CD14-positive monocyte (primary cell): Measurements from ENCODE around the gene ZNF653. TPM values are rescaled to one million over a fixed set of nuclear protein-coding genes. Genes with fewer than 3 reads are reported as not detected.

Experiments
- DNase-seq, 3 donors: peaks; one replicate each; pipeline ENCODE4 v3.0.0-alpha.2; 2011 to 2022
- H2AFZ ChIP-seq: 2 replicates; pipeline ENCODE4 v1.6.0; 2012; ENCODE audit warnings: mild to moderate bottlenecking, low read depth, low read length, inconsistent platforms; ENCODE audit not compliant: insufficient read depth, poor library complexity, severe bottlenecking
- H3K27ac ChIP-seq, 2 donors: 1 replicate in 1 of 2; 2 replicates in 1 of 2; pipeline ENCODE4 v1.5.1; 2012 to 2013; ENCODE audit warnings: low read length in 2 of 2, control low read depth in 1 of 2, inconsistent platforms in 1 of 2, low read depth in 1 of 2, mild to moderate bottlenecking in 1 of 2
- H3K27me3 ChIP-seq, 2 donors: one replicate each; pipeline versions ENCODE4 v1.6.0 to v1.6.1; 2011 to 2013; ENCODE audit warnings: low read length in 2 of 2; ENCODE audit not compliant: control insufficient read depth in 2 of 2, insufficient read depth in 2 of 2
- H3K36me3 ChIP-seq, 2 donors: replicated peaks in 1 of 2; 1 replicate in 1 of 2; 2 replicates in 1 of 2; pipeline versions ENCODE4 v1.5.1 to v1.6.1; 2012 to 2013; ENCODE audit warnings: low read length in 2 of 2, control low read depth in 1 of 2, inconsistent platforms in 1 of 2, mild to moderate bottlenecking in 1 of 2; ENCODE audit not compliant: insufficient read depth in 2 of 2, control insufficient read depth in 1 of 2
- H3K4me1 ChIP-seq, 2 donors: 1 replicate in 1 of 2; 2 replicates in 1 of 2; pipeline versions ENCODE4 v1.5.1 to v1.6.1; 2012 to 2013; ENCODE audit warnings: low read length in 2 of 2, control low read depth in 1 of 2, inconsistent platforms in 1 of 2, mild to moderate bottlenecking in 1 of 2, moderate library complexity in 1 of 2; ENCODE audit not compliant: insufficient read depth in 2 of 2, control insufficient read depth in 1 of 2
- H3K4me2 ChIP-seq: replicated peaks from 2 replicates; pipeline ENCODE3; 2012; ENCODE audit warnings: low read length, moderate library complexity, mild to moderate bottlenecking; ENCODE audit not compliant: poor library complexity, severe bottlenecking; ENCODE audit errors: extremely low read depth
- H3K4me3 ChIP-seq, 3 experiments: fragments of 200-600 bp in 1 of 3; sonication (generic) in 1 of 3; replicated peaks in 1 of 3; 1 replicate in 2 of 3; 2 replicates in 1 of 3; pipeline ENCODE4 v1.5.1; 2011 to 2013; ENCODE audit warnings: low read length in 3 of 3, mild to moderate bottlenecking in 3 of 3, control low read depth in 2 of 3, low read depth in 2 of 3, inconsistent platforms in 1 of 3, moderate library complexity in 1 of 3
- H3K79me2 ChIP-seq: 2 replicates; pipeline ENCODE4 v1.6.0; 2012; ENCODE audit warnings: mild to moderate bottlenecking, control low read depth, inconsistent platforms, low read length, moderate library complexity; ENCODE audit not compliant: insufficient read depth
- H3K9ac ChIP-seq: 2 replicates; pipeline ENCODE4 v1.6.0; 2017; ENCODE audit warnings: low read length, mild to moderate bottlenecking; ENCODE audit not compliant: insufficient read depth, poor library complexity, severe bottlenecking
- H3K9me3 ChIP-seq, 2 donors: replicated peaks in 1 of 2; 1 replicate in 1 of 2; 2 replicates in 1 of 2; pipeline versions ENCODE4 v1.5.1 to v1.6.1; 2012 to 2013; ENCODE audit warnings: low read length in 2 of 2, control low read depth in 1 of 2; ENCODE audit not compliant: control insufficient read depth in 1 of 2, insufficient read depth in 1 of 2
- H4K20me1 ChIP-seq: 2 replicates; pipeline ENCODE4 v1.6.0; 2012; ENCODE audit warnings: mild to moderate bottlenecking, low read length, control low read depth, moderate library complexity; ENCODE audit not compliant: insufficient read depth
- H3K27ac Mint-ChIP-seq, 7 donors: one replicate each; pipeline ENCODE4 v1.8.0; 2020; ENCODE audit warnings: mild to moderate bottlenecking in 7 of 7, mixed read lengths in 7 of 7, moderate library complexity in 6 of 7, inconsistent platforms in 2 of 7
- H3K27me3 Mint-ChIP-seq, 3 donors: one replicate each; pipeline ENCODE4 v1.8.0; 2021 to 2022; ENCODE audit warnings: low read depth in 3 of 3, mild to moderate bottlenecking in 3 of 3, mixed read lengths in 3 of 3, moderate library complexity in 3 of 3, inconsistent platforms in 1 of 3
- H3K36me3 Mint-ChIP-seq, 2 donors: one replicate each; pipeline ENCODE4 v1.8.0; 2020; ENCODE audit warnings: mixed read lengths in 2 of 2, inconsistent platforms in 1 of 2, mild to moderate bottlenecking in 1 of 2
- H3K4me1 Mint-ChIP-seq: one replicate; pipeline ENCODE4 v1.8.0; 2020; ENCODE audit warnings: mild to moderate bottlenecking, mixed read lengths
- H3K4me3 Mint-ChIP-seq, 2 donors: one replicate each; pipeline ENCODE4 v1.8.0; 2020; ENCODE audit warnings: mild to moderate bottlenecking in 2 of 2, mixed read lengths in 2 of 2, moderate library complexity in 1 of 2
- H3K9me3 Mint-ChIP-seq, 7 donors: one replicate each; pipeline ENCODE4 v1.8.0; 2020 to 2022; ENCODE audit warnings: mixed read lengths in 7 of 7, mild to moderate bottlenecking in 6 of 7, moderate library complexity in 6 of 7, inconsistent platforms in 2 of 7
- WGBS: methylation state at CpG from one replicate; pipeline ENCODE4 v1.1.5; 2013; ENCODE audit warnings: missing lambda C conversion rate; ENCODE audit not compliant: insufficient coverage; 5-methylcytosine and 5-hydroxymethylcytosine counted together
- intact Hi-C, 2 donors: fragments of 100-400 bp; cut with micrococcal nuclease; formaldehyde crosslinking; loops; one replicate each; pipeline versions ENCODE4 v1.15.0 to v1.15.1; 2023
- polyA plus RNA-seq, 3 donors: library from polyadenylated mRNA; depleted of rRNA in 1 of 3; unstranded in 2 of 3; stranded (reverse) in 1 of 3; fragments of 300-500 nt in 2 of 3; fragments of >200 nt in 1 of 3; fragmentation: Illumina TruSeq in 2 of 3; gene quantifications; 1 replicate in 2 of 3; 2 replicates in 1 of 3; pipeline ENCODE4 v1.2.3, GENCODE V29; 2012 to 2021
- TF ChIP-seq, protein P1 (sequence below): fragments of 200-600 bp; IDR thresholded peaks from one replicate; pipeline ENCODE4 v1.8.0; 2022; ENCODE audit warnings: antibody characterized with exemption, mild to moderate bottlenecking

The ZNF653 gene
- polyA plus RNA-seq, 3 donors = 0.88 to 8.1 (median 1.2) TPM

DNA sequence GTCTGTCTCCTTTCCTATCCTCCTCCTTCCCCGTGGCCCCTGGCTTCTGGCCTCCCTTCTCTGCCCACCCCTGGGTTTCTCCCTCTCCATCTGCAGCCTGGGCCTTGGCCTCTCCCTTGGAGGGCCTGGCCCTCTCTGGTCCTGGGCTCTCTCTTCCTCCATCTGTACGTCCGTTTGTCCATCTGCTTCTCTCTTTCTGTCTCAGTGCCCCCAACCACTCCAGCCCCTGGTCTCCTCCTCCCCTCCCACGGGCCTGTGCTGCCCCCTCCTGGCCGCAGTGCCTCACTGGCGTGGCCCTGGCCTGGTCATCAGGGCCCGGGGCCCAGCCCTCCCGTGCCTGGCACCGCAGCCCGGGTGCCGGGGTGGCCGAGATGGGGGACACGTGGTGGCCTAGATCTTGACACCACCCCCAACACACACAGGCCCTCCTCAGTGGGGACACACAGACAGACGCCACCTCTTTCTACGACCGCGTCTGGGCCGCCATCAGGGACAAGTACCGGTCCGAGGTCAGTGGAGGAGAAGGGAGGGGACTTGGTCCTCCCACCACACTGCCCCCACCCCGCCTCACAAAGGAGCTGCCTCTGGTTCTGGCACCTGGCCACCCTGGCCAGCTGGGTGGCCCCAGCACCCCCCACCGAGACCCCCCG lies 58.9 kb downstream of the ZNF653 start:
- H3K79me2 ChIP-seq = no peaks in the 10 kb centered on the region
- Mint-ChIP-seq H3K27me3 (peaks cover 0 to 2% (median 2%) of the 10 kb centered on the region in 3 donors), H3K4me1 (peaks cover 2% of the 10 kb centered on the region), H3K27ac (peak overlapping the region in 3 of 7 donors; percentile 35 to 85 (median 70)), H3K9me3 (no peaks in the 10 kb centered on the region), H3K4me3 (no peak overlapping the region), H3K36me3 (peaks cover 51 to 85% of the 10 kb centered on the region in 2 donors)
- H4K20me1 ChIP-seq = peaks cover 28% of the 10 kb centered on the region
- H3K27ac ChIP-seq = no peak overlapping the region
- H3K9ac ChIP-seq = no peak overlapping the region
- H3K27me3 ChIP-seq = no peaks in the 10 kb centered on the region
- DNase-seq = peak; percentile 22 to 54 (median 41)
- TF ChIP-seq, protein P1, sequence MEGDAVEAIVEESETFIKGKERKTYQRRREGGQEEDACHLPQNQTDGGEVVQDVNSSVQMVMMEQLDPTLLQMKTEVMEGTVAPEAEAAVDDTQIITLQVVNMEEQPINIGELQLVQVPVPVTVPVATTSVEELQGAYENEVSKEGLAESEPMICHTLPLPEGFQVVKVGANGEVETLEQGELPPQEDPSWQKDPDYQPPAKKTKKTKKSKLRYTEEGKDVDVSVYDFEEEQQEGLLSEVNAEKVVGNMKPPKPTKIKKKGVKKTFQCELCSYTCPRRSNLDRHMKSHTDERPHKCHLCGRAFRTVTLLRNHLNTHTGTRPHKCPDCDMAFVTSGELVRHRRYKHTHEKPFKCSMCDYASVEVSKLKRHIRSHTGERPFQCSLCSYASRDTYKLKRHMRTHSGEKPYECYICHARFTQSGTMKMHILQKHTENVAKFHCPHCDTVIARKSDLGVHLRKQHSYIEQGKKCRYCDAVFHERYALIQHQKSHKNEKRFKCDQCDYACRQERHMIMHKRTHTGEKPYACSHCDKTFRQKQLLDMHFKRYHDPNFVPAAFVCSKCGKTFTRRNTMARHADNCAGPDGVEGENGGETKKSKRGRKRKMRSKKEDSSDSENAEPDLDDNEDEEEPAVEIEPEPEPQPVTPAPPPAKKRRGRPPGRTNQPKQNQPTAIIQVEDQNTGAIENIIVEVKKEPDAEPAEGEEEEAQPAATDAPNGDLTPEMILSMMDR = peak; percentile 80
- no peaks in the 10 kb centered on the region for H3K9me3 ChIP-seq
- H3K4me2 ChIP-seq = no peak overlapping the region
- no peak overlapping the region for H2AFZ ChIP-seq
- H3K4me1 ChIP-seq = no peaks in the 10 kb centered on the region
- intact Hi-C loops = loop anchor here (1.0 to 5.0 kb wide), 2 partner anchors 158 to 159 kb away; no protein-coding TSS in a partner anchor
- peaks cover 73 to 93% of the 10 kb centered on the region in 2 donors for H3K36me3 ChIP-seq
- WGBS = 60% methylated on average over 7 of the region's 23 CpGs
- H3K4me3 ChIP-seq = no peak overlapping the region

DNA sequence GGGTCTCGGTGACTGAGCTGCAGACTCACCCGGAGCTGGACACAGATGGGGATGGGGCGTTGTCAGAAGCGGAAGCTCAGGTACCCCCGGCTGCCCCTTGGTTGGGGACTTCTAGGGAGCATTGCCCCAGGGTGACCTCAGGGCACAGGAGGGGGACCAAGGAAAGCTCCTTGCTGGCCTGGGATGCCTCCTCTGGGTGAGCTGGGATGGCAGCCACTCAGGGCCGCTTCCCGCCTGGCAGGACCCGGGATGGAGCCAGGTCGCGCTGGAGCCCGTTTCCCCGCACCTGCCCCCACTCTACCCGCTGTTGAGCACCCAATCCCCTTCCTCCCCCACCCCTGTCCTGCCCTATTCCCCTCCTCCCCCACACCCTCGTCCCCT lies 59.4 kb downstream of the ZNF653 start:
- WGBS = 96% methylated on average over 9 of the region's 14 CpGs

More for the DNA sequence above, 59.4 kb downstream of the ZNF653 start:
- no peaks in the 10 kb centered on the region for H3K27me3 ChIP-seq
- H3K4me1 ChIP-seq = no peaks in the 10 kb centered on the region
- H3K4me3 ChIP-seq = no peak overlapping the region
- H3K79me2 ChIP-seq = peaks cover 4% of the 10 kb centered on the region
- Mint-ChIP-seq H3K9me3 (no peaks in the 10 kb centered on the region), H3K36me3 (peaks cover 54 to 89% of the 10 kb centered on the region in 2 donors), H3K27me3 (peaks cover 0 to 2% (median 2%) of the 10 kb centered on the region in 3 donors), H3K4me1 (peaks cover 2% of the 10 kb centered on the region), H3K27ac (no peak overlapping the region), H3K4me3 (no peak overlapping the region)
- peaks cover 33% of the 10 kb centered on the region for H4K20me1 ChIP-seq
- no peak overlapping the region for H3K9ac ChIP-seq
- TF ChIP-seq, protein P1 = no peak
- no peak for DNase-seq
- no peak overlapping the region for H3K27ac ChIP-seq
- no peak overlapping the region for H2AFZ ChIP-seq
- H3K36me3 ChIP-seq = peaks cover 79 to 98% of the 10 kb centered on the region in 2 donors
- no peak overlapping the region for H3K4me2 ChIP-seq
- no peaks in the 10 kb centered on the region for H3K9me3 ChIP-seq
- intact Hi-C loops = loop anchor here (1.0 to 5.0 kb wide), 2 partner anchors 158 to 159 kb away; no protein-coding TSS in a partner anchor
